Stimulated activated CD4-positive, alpha-beta T cell treated with anti-CD3 and anti-CD28 coated beads, Interleukin-4, amount 100 ng/mL, for 4 hours (primary cell): ENCODE data around the gene MRPS17.
"Not testable (repeated sequence)": the region's sequence is repeated elsewhere in the genome, so short reads cannot be mapped to it uniquely, and the experiment has no call there.

ENCODE experiments used
- DNase-seq, 2 experiments: peaks; one replicate each; pipeline ENCODE4 v3.0.0-alpha.2; 2020

Gene MRPS17

DNA sequence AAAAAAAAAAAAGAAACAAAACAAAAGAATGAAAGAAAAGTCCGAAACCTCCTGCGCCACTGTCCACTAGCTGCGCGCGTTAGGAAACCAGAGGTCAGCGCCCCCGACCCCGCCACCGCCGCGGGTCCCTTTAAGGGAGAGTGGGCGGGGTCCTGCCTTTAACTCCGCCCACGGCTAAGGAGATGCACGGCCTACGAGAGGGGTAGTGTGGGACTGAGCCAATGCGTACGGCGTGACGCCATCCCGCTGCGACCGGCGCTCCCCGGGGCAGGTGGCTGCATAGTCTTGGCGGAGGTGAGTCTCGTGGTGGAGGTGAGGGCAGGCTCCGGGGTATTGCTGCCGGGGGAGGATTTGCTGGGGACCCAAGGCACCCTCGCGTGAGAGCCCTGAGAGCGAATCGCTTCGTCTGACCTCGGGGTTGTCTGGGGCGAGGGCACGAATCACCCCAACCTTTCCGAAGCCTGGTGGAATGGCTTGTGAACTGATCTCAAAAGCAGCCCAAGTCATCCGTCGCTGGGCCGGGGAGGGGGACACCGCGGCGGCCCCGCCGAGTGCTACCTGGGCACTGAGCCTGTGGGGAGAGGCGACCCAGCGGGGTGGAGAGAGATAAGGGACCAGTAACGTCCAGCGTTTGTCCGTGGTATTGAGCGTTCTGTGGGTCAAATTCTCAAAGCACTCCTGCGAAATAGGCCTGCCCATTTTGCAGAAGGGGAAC lies at the start of gene MRPS17:
MRPS17 (plus strand) TSS at position 241 of the 715 bp plus-strand sequence. CDS start 1,319 bp downstream, outside the sequence.
- peak; percentile 89 to 95 for DNase-seq

DNA sequence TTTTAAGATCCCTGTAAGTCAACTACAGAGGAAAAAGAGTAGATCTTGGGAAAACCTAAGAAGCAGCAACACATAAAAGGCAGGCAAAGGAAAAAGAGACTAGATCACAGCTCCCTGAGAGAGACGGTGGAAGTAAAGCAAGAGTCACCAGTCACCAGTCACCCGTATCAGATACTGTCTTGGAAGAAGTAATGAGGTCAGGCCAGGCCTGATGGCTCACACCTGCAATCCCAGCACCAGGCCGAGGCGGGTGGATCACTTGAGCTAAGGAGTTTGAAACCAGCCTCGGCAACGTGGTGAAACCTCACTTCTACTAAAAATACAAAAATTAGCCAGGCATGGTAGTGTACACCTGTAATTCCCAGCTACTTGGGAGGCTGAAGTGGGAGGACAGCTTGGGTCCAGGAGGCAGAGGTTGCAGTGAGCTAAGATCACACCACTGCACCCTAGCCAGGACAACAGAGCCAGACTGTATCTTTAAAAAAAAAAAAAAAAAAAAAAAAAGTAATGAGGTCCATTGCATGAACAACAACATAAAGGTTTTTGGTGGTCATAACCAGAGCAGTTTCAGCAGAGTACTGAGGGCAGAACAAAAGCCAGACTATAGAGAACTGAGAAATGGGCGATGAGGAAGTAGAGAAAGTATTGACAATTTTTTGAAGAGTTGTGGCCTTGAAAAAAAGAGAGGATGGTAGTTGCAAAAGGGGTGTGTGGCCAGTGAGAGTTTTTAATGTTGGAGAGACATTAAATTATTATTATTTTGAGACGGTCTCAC lies 47.5 kb upstream of the MRPS17 start:
- no peak for DNase-seq

DNA sequence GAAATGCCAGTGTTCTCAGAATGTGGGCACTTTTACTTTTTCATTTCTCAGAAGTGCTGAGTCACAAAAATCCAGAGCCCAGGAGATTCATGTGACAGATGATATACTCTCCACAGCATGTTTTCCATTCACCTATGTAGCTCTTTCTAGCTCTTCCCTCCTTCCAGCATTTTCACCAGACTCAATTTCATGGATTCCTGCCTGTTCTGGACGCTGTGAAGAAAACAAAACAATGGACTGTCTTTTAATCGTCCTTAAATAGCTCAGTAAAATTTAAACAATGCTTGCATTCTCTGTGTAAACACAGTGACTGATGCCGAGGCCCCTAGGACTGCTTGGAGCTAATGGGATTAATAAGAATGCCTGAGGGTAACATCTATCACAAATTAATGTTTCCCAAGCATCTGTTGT lies 38.9 kb upstream of the MRPS17 start:
- DNase-seq: no peak

DNA sequence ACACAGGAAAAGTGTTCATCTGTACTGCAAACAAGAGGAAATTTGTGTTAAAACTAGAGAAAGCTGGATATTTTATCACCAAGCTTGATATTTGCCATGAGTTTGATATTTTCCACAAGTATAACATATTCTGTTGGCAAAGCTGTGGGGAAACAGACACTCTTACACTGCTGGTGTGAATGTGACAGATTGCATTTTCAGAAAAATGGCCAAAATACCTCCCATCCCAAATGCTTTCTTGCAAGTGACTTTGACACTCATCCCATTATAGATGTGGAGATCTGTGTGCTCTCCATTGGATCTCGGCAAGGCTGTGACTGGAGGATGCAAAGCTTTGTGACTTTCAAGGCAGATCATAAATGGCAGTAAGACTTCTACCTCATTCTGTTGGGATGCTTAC lies 33.9 kb upstream of the MRPS17 start:
- DNase-seq: no peak

DNA sequence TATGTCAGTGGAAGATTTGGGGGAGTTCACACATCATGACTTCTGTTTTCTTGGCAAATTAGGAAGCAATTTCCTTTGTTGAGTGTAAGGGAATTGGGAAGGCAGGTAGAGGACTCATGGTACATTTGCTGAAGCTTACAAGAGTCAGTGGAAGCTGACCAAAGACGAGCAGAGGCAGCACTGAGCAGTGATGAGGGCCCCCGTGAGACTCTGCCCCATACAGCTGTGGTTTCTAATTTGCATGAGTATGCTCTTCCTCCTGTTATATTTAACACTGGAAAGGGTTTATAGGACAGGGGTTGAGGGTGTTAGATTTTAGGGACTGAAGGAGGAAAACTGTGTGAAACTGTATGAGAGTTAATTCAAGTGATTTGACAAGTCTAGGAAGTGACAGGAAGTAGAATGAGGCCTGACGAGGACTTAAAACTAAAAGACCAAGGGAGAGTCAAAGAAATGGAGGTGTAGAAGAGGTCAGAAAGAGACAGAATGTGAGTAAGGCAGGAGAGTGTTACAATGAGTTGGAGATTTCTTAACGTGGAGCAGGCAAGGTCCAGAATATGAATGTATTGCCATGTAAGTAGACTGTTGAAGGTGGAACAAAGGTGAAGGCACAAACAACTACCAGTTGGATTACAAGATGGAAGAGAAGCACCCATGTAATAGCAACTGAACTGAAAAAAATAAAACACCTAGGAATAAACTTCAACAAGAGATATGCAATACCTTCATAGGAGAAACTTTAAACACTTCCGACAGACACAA lies 23.5 kb upstream of the MRPS17 start:
- DNase-seq: no peak

DNA sequence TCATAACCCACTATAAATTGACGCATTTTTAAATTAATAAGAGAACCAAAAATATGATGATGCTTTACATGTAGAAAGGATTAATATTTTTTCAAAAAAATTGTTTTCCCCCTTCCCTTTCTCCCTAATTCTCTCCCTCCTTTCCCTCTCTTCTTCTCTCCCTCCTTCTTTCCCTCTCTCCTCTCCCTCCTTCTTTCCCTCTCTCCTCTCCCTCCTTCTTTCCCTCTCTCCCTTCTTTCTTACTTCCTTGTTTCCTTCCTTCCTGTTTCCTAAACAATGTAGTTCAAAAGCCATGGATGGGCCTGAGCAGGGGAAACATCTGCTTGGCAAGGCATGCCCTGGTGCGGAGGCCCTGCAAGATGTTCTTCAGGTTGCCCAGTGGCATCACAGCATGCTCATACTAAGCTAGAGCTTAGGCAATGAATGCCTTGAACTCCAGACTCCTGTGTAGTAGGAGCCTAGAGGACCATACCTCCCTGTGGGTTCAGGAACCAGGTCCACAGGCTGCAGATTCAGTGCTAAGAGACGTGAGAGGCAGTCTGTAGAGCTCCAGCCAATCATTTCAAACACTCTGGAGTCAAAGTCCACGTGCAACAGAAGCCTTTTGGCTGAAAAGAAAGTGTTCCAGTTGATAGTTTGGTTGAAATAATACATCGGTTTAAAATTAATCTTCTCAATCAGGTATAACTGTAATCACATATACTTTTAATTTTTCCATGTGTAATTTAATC lies 20.1 kb upstream of the MRPS17 start:
- no peak for DNase-seq

DNA sequence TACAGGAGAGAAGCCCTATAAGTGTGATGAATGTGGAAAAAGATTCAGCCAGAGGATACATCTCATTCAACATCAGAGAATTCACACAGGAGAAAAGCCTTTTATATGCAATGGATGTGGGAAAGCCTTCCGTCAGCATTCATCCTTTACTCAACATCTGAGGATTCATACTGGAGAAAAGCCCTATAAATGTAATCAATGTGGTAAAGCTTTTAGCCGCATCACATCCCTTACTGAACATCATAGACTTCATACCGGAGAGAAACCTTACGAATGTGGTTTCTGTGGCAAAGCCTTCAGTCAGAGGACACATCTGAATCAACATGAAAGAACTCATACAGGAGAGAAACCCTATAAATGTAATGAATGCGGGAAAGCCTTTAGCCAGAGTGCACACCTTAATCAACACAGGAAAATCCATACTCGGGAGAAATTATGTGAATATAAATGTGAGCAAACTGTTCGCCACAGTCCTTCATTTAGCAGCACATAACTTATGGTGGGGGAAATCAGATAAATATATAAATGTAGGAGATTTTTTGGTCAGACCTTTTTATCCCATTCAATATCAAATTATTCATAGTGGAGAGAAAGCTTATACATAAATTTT lies 12.1 kb upstream of the MRPS17 start:
- no peak for DNase-seq

DNA sequence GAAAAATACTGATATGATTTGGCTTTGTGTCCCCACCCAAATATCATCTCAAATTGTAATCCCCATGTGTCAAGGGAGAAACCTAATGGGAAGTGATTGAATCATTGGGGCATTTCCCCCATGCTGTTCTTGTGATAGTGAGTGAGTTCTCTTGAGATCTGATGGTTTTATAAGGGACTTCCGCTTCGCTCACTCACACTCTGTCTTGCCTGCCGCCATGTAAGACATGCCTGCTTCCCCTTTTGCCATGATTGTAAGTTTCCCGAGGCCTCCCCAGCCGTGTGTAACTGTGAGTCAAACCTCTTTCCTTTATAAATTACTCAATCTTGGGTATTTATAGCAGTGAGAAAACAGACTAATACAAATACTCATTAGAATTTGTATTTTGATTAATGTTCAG lies 5.1 kb upstream of the MRPS17 start:
- no peak for DNase-seq

DNA sequence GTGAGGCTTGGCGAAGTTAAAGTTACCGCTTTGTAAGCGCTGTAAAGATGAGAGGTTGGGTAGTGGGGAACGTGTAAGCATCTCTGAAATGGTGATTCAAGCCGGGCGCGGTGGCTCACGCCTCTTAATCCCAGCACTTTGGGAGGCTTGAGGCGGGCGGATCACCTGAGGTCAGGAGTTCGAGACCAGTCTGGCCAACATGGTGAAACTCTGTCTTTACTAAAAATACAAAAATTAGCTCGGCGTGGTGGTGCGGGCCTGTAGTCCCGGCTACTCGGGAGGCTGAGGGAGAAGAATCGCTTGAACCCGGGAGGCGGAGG lies 635 bp downstream of the MRPS17 start:
- DNase-seq: not testable (repeated sequence)

DNA sequence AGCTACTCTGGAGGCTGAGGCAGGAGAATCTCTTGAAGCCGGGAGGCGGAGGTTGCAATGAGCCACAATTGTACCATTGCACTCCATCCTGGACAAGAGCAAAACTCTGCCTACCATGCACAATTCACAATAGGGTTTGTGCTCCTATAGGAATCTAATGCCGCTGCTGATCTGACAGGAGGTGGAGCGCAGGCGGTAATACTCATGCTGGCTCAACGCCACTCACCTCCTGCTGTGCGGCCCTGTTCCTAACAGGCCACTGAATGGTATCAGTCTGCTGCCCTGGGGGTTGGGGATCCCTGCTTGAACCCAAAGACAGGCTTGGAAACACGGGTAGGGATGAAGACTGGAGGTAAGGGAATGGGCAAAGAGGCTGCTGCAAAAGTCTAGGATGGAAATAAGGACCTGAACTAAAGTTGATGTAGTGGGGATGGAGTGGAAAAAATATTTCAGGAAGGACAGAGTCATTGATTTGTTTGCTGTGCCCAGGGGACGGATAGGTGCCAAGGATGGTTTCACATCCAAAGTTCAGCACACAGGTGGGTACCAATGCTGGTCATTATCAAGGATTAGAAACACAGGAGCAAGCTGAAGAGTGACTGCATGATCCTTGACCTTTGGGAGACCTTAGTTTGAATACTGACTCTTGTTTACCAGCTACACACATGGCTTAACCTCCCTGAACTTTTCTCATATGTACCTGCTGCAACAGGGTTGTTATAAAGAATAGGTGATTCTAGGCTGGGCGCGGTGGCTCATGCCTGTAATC lies 2.2 kb downstream of the MRPS17 start:
- DNase-seq: no peak

DNA sequence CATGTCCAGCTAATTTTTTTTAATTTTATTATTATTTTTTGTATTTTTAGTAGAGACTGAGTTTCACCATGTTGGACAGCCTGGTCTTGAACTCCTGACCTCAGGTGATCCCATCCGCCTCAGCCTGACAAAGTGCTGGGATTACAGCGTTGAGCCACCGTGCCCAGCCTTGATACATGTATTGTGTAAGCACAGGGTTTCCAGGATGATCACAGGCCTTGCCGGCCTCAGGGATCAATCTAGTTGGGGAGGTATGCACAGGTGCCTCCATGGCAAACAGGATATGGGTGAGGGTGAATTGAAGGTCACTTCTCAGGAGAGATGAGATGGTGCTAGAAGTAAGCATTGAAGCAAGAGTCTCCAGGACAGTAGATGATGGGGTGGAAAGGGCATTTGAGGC lies 5.5 kb downstream of the MRPS17 start:
- DNase-seq: no peak

DNA sequence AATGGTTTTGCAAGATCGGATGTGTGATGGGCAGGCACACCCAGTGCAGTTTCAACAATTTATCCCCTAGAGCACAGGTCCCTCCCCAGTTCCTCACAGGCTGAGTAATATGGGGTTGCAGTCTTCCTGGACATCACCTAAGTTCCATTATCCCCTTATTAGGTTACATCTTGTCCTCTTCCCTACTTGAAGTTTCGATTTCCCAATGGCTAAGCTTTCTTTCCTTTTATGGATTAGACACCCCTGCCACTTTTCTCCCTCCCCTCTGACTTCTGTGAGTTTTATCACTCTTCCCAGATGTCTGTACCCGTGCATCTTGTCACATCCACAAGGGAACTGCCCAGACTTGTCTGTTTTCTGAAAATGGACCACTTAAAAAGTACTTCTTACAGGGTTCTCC lies 10.3 kb downstream of the MRPS17 start:
- no peak for DNase-seq

DNA sequence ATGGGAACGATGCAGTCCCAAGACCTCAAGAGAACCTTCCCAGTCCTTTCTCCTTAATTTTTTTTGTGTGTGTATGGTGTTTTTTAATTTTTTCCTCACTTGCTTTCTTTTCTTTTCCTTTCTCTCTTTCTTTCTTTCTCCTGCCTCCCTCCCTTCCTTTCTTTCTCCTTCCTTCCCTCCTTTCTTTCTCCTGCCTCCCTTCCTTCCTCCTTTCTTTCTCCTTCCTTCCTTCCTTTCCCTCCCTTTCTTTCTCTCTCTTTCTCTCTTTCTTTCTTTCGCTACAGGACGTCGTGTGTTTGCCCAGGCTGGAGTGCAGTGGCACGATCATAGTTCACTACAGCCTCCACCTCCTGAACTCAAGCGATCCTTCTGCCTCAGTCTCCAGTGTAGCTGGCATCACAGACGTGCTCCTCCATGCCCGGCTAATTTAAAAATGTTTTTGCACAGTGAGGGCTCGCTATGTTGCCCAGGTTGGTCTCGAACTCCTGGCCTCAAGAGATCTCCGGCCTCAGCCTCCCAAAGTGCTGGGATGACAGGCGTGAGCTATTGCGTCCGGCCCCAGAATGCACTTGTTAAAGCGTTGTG lies 12.0 kb downstream of the MRPS17 start:
- no peak for DNase-seq

DNA sequence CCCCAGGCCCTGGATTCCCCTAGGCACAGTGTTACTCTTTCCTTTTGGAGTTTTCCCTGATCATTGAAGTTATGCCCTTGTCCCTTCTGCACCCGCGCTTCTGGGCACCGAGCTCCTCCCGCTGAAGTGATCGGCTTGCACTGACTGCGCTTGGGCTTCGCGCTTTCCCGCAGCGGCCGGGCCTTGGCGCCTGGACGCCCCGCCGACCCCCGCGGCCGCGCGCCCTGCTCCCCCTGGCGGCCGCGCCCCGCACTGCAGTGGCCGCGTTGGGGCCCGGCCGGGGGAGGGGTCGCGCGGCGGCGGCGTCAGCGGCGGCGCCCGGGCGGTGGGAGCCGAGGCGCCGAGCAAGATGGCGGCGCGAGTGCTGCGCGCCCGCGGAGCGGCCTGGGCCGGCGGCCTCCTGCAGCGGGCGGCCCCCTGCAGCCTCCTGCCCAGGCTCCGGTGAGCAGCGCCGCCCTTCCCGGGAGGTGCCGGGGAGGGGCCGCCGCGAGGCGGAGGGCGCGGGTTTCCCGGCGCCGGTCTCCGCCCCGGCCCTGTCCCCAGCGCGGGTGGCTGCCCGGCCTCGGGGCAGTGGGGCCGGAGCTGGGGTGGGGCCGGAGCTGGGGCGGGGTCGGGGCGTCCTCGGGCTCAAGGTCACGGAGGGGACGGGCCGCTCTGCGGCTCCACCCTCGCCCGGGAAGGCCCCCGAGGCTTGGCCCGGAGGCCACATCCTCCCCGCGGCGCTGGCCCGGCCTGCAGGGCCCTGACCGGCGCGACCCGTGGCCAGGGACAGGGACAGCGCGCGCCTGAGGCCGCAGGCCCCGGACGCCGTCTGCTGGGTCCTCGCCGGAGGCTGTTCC lies 12.8 kb downstream of the MRPS17 start, which contains the start of gene NIPSNAP2:
NIPSNAP2 (plus strand) TSS at position 325 of the 839 bp plus-strand sequence; CDS start at position 350, 25 bp downstream.
- peak; percentile 32 to 71 for DNase-seq

DNA sequence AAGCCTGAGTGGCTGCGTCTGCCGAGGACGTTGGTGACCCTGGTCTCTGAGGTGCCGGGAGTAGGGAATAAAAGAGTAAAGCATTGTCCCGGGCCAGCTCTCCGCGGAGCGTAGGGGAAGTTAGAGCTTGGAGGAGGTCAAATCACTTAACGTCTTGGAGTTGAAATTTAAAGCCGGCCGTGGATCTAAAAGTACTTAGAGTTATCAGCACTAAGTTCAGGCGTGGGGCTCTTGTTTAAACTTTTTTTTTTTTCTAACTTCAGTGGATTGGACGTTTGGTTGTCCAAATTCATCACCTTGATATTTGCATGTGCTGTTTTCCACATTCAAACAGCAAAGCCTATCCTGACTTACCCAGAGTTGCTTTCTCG lies 13.4 kb downstream of the MRPS17 start:
- no peak for DNase-seq

DNA sequence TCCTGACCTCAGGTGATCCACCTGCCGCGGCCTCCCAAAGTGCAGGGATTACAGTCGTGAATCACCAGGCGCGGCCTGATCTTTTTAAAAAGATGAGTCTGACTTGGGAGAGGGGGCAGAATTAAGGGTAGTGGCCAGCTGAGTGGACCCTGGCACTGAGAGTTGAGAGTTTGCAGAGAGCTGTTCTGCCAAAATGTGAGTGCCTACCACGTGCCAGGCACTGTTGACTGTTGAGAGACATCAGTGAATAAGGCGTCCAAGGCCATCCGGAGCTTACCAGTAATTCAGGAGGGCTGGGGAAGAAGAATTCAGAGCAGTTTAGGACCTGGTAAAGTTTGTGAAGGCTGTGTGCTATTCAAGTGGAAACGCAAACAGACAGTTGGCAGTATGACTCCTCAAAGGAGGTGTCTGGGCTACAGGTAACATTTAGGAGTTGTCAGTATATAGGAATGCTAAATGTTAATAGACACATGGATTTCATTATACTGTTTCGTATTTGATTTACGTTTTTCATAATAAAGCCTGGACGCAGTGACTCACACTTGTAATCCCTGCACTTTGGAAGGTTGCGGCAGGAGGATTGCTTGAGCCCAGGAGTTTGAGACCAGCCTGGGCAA lies 14.2 kb downstream of the MRPS17 start:
- DNase-seq: no peak

DNA sequence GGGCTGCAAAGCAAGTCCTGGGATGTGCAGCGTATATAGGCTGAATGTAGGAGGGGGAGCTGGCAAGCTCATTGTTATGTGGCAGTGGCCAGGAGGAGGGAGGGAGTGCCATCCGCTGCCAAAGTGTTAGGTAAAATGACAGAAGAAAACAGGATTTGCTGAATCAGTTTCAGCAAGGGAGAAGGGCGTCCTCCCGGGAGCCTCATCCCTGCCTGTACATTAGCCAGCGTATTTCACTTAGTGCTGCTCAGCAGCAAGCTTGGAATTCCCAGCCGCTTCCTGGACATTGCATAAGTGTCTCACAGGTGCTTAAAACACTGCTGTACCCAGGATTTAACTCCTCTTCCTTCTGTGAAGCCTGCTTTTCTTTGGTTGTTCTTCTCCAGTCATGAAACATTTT lies 15.2 kb downstream of the MRPS17 start:
- DNase-seq: no peak

DNA sequence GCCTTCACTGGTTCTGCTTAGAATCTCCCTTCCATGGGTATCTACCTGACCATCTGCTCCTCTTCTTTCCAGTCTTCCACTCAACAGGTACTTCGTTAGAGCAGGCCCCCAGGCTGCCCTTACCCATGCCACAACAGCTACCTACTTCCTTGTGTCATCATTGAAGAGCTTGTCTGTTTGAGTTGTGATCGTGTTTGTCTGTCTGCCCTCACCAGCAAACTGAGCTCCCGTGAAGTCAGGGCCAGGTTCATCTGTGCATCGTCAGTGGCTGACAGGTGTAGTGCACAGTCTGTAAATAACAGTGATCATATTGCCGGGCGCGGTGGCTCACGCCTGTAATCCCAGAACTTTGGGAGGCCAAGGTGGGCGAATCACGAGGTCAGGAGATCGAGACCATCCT lies 17.7 kb downstream of the MRPS17 start:
- DNase-seq: no peak

DNA sequence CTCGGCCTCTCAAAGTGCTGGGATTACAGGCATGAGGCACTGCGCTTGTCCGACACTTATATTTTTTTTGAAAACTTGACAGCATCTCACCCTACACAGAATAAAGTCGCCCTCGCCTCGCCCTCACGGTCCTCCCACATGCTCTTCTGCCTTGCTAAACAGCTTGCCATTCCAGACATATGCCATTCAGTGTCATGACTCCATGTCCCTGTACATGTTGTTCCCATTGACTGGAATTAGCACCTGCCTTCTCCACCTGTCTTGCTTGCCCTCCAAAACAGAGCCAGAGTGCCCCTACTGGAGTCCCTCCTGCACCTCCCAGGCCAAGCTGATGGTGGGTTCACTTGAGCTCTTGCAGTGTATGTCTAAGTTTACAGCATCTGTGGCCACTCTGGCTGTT lies 18.9 kb downstream of the MRPS17 start:
- no peak for DNase-seq

DNA sequence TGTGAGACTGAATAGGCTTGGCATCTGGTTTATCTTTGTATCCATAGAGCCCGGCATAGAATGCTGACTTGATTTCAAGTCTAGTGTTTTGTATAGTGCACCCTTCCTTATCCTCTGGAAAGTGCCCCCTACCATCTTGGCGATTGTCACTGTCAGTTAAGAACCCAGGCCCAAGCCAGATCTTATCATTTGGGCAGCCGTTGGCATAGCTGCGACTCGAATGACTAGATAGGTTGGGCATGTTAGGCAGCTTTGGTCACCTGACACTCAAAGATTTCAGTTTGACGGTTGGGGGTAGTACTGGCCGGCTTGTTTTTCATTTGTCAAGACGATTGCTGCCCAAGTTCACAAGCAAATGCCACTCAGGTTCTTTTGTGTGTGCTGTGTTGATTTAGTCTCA lies 19.3 kb downstream of the MRPS17 start:
- no peak for DNase-seq
